ENCODE data around the gene VMO1.

VMO1 gene

GRCh38 chr17:4759776-4760236, 26.4 kb downstream of the VMO1 start:
- TF ChIP-seq CTCF (IDR thresholded peaks at IDR 0.05; ENCODE audit: borderline replicate concordance, insufficient read depth, low read depth, low read length) = no peak
- no peak overlapping the region for H3K4me3 ChIP-seq (ENCODE audit: low read depth, low read length)

GRCh38 chr17:4753392-4753791, 32.8 kb downstream of the VMO1 start:
- TF ChIP-seq CTCF (IDR thresholded peaks at IDR 0.05; ENCODE audit: borderline replicate concordance, insufficient read depth, low read depth, low read length) = no peak
- no peak overlapping the region for H3K4me3 ChIP-seq (ENCODE audit: low read depth, low read length)

GRCh38 chr17:4751932-4752331, 34.2 kb downstream of the VMO1 start:
- no peak overlapping the region for H3K4me3 ChIP-seq (ENCODE audit: low read depth, low read length)
- TF ChIP-seq CTCF (IDR thresholded peaks at IDR 0.05; ENCODE audit: borderline replicate concordance, insufficient read depth, low read depth, low read length) = no peak

GRCh38 chr17:4750606-4751005, 35.6 kb downstream of the VMO1 start:
- TF ChIP-seq CTCF (IDR thresholded peaks at IDR 0.05; ENCODE audit: borderline replicate concordance, insufficient read depth, low read depth, low read length) = no peak
- H3K4me3 ChIP-seq (ENCODE audit: low read depth, low read length) = no peak overlapping the region

GRCh38 chr17:4748686-4749085, 37.5 kb downstream of the VMO1 start:
- no peak overlapping the region for H3K4me3 ChIP-seq (ENCODE audit: low read depth, low read length)
- no peak for TF ChIP-seq CTCF (IDR thresholded peaks at IDR 0.05; ENCODE audit: borderline replicate concordance, insufficient read depth, low read depth, low read length)

GRCh38 chr17:4747847-4748246, 38.3 kb downstream of the VMO1 start:
- no peak overlapping the region for H3K4me3 ChIP-seq (ENCODE audit: low read depth, low read length)
- no peak for TF ChIP-seq CTCF (IDR thresholded peaks at IDR 0.05; ENCODE audit: borderline replicate concordance, insufficient read depth, low read depth, low read length)

- H3K4me3 ChIP-seq (ENCODE audit: low read depth, low read length) = no peak overlapping the region
- TF ChIP-seq CTCF (IDR thresholded peaks at IDR 0.05; ENCODE audit: borderline replicate concordance, insufficient read depth, low read depth, low read length) = no peak
Observed at GRCh38 chr17:4744999-4745969, 40.9 kb downstream of the VMO1 start.

Measured in GM12875 (cell line).